ENCODE results near the gene EPB41L4B. TPM values are rescaled to one million over a fixed set of nuclear protein-coding genes. Genes with fewer than 3 reads are reported as not detected.
A peak's percentile ranks its signal among the peaks of the same experiment; 100 is the strongest.

Gene EPB41L4B
- total and polyA plus RNA-seq, 4 donors = 6.0 to 14.5 (median 12.2) TPM

GRCh38 chr9:109319017-109319625 lies 1.7 kb downstream of the EPB41L4B start:
- peak overlapping the region in 1 of 2 donors; percentile 17 for H3K9ac ChIP-seq (ENCODE audit: insufficient read depth in 1 of 2, low read length in 2 of 2)
- peaks cover 0 to 32% (median 25%) of the 10 kb centered on the region in 3 donors for H3K27me3 ChIP-seq (ENCODE audit: control insufficient read depth in 3 of 3, insufficient read depth in 3 of 3, low read length in 2 of 3)
- ATAC-seq (ENCODE audit: insufficient read depth, low FRiP score) (no peak), DNase-seq (no peak)
- H3K4me3 ChIP-seq = peak overlapping the region; percentile 17
- no peaks in the 10 kb centered on the region for H3K36me3 ChIP-seq (ENCODE audit: control insufficient read depth in 4 of 4, insufficient read depth in 4 of 4, low read length in 4 of 4)
- H3K27ac ChIP-seq (ENCODE audit: low read depth in 1 of 2, low read length in 1 of 2) = peak overlapping the region in 1 of 2 donors; percentile 15
- no peaks in the 10 kb centered on the region for H3K9me3 ChIP-seq (ENCODE audit: control insufficient read depth in 4 of 4, insufficient read depth in 3 of 4, low read length in 3 of 4)
- TF ChIP-seq CTCF (IDR thresholded peaks at IDR 0.05; ENCODE audit: control extremely low read depth, extremely low read depth) = no peak
- WGBS, 2 donors = 7 to 9% methylated on average over 40 to 41 of the region's 41 CpGs
- H3K4me1 ChIP-seq (ENCODE audit: control insufficient read depth in 5 of 5, insufficient read depth in 5 of 5, low read length in 5 of 5) = peaks cover 0 to 9% (median 0%) of the 10 kb centered on the region in 5 donors

- DNase-seq (peak in 1 of 3 donors; percentile 8), ATAC-seq (ENCODE audit: insufficient read depth, low FRiP score) (no peak)
- no peak for TF ChIP-seq CTCF (IDR thresholded peaks at IDR 0.05; ENCODE audit: control extremely low read depth, extremely low read depth)
- peak overlapping the region in 1 of 2 donors; percentile 17 for H3K9ac ChIP-seq (ENCODE audit: insufficient read depth in 1 of 2, low read length in 2 of 2)
- H3K36me3 ChIP-seq (ENCODE audit: control insufficient read depth in 4 of 4, insufficient read depth in 4 of 4, low read length in 4 of 4) = no peaks in the 10 kb centered on the region
- H3K4me3 ChIP-seq = no peak overlapping the region
- 26 to 45% methylated on average over 13 of the region's 13 CpGs for WGBS, 2 donors
- no peak overlapping the region for H3K27ac ChIP-seq (ENCODE audit: low read depth in 1 of 2, low read length in 1 of 2)
- H3K4me1 ChIP-seq (ENCODE audit: control insufficient read depth in 5 of 5, insufficient read depth in 5 of 5, low read length in 5 of 5) = peaks cover 0 to 9% (median 0%) of the 10 kb centered on the region in 5 donors
- peaks cover 0 to 27% (median 25%) of the 10 kb centered on the region in 3 donors for H3K27me3 ChIP-seq (ENCODE audit: control insufficient read depth in 3 of 3, insufficient read depth in 3 of 3, low read length in 2 of 3)
- no peaks in the 10 kb centered on the region for H3K9me3 ChIP-seq (ENCODE audit: control insufficient read depth in 4 of 4, insufficient read depth in 3 of 4, low read length in 3 of 4)
Measured at GRCh38 chr9:109317979-109318741, 2.7 kb downstream of the EPB41L4B start.

GRCh38 chr9:109317311-109317978 lies 3.4 kb downstream of the EPB41L4B start:
- TF ChIP-seq CTCF (IDR thresholded peaks at IDR 0.05; ENCODE audit: control extremely low read depth, extremely low read depth) = no peak
- no peaks in the 10 kb centered on the region for H3K36me3 ChIP-seq (ENCODE audit: control insufficient read depth in 4 of 4, insufficient read depth in 4 of 4, low read length in 4 of 4)
- H3K4me1 ChIP-seq (ENCODE audit: control insufficient read depth in 5 of 5, insufficient read depth in 5 of 5, low read length in 5 of 5) = peaks cover 0 to 9% (median 0%) of the 10 kb centered on the region in 5 donors
- no peak for ATAC-seq (ENCODE audit: insufficient read depth, low FRiP score)
- H3K9ac ChIP-seq (ENCODE audit: insufficient read depth in 1 of 2, low read length in 2 of 2) = no peak overlapping the region
- 78 to 81% methylated on average over 13 of the region's 13 CpGs for WGBS, 2 donors
- H3K9me3 ChIP-seq (ENCODE audit: control insufficient read depth in 4 of 4, insufficient read depth in 3 of 4, low read length in 3 of 4) = no peaks in the 10 kb centered on the region
- no peak overlapping the region for H3K4me3 ChIP-seq
- no peak for DNase-seq
- peaks cover 0 to 25% (median 25%) of the 10 kb centered on the region in 3 donors for H3K27me3 ChIP-seq (ENCODE audit: control insufficient read depth in 3 of 3, insufficient read depth in 3 of 3, low read length in 2 of 3)
- peak overlapping the region in 1 of 2 donors; percentile 33 for H3K27ac ChIP-seq (ENCODE audit: low read depth in 1 of 2, low read length in 1 of 2)

Measured in lung (tissue), 12 donors.